OCI-LY1 (cell line): ENCODE data around the gene MRTFA.

Experiments used
- H2AFZ ChIP-seq: fragments of 200-600 bp; sonication (generic), shearing (Covaris generic); 2 replicates; pipeline ENCODE4 v1.6.0; 2014; ENCODE audit warnings: antibody characterized with exemption, mild to moderate bottlenecking, low read length
- H3F3A ChIP-seq: fragments of 200-600 bp; sonication (generic), shearing (Covaris generic); 2 replicates; pipeline ENCODE4 v1.6.0; 2014; ENCODE audit warnings: mild to moderate bottlenecking, antibody characterized with exemption, low read length, moderate library complexity; ENCODE audit not compliant: insufficient read depth
- H3K27ac ChIP-seq: fragments of 200-600 bp; sonication (generic); 2 replicates; pipeline ENCODE4 v1.5.1; 2014; ENCODE audit warnings: low read length, mixed run types, mild to moderate bottlenecking, low read depth; ENCODE audit not compliant: poor library complexity, severe bottlenecking
- H3K27me3 ChIP-seq: fragments of 200-600 bp; sonication (generic); 2 replicates; pipeline ENCODE4 v1.6.0; 2014; ENCODE audit warnings: antibody characterized with exemption, mild to moderate bottlenecking, low read length, moderate library complexity; ENCODE audit not compliant: insufficient read depth
- H3K36me3 ChIP-seq: fragments of 200-600 bp; sonication (generic); 2 replicates; pipeline ENCODE4 v1.6.1; 2014; ENCODE audit warnings: mild to moderate bottlenecking, antibody characterized with exemption, low read length, moderate library complexity, mixed read lengths; ENCODE audit not compliant: insufficient read depth
- H3K4me1 ChIP-seq: fragments of 200-600 bp; sonication (generic); 2 replicates; pipeline ENCODE4 v1.5.1; 2014; ENCODE audit warnings: mild to moderate bottlenecking, low read length, moderate library complexity; ENCODE audit not compliant: insufficient read depth, severe bottlenecking
- H3K4me2 ChIP-seq: fragments of 200-600 bp; sonication (generic), shearing (Covaris generic); 2 replicates; pipeline ENCODE4 v1.6.1; 2014; ENCODE audit warnings: low read length
- H3K4me3 ChIP-seq: fragments of 200-600 bp; sonication (generic); 2 replicates; pipeline ENCODE4 v1.5.1; 2014; ENCODE audit warnings: low read length, low read depth, mild to moderate bottlenecking, mixed read lengths; ENCODE audit not compliant: poor library complexity, severe bottlenecking
- H3K79me2 ChIP-seq: fragments of 200-600 bp; shearing (Covaris generic); 2 replicates; pipeline ENCODE4 v1.6.1; 2016; ENCODE audit warnings: mixed run types, low read length, mixed read lengths; ENCODE audit not compliant: insufficient read depth
- H3K9ac ChIP-seq: fragments of 200-600 bp; sonication (generic), shearing (Covaris generic); 2 replicates; pipeline ENCODE4 v1.6.1; 2014; ENCODE audit warnings: mild to moderate bottlenecking, low read length, mixed read lengths
- H3K9me2 ChIP-seq: fragments of 200-600 bp; sonication (generic), shearing (Covaris generic); 2 replicates; pipeline ENCODE4 v1.6.1; 2014; ENCODE audit warnings: low read depth, mild to moderate bottlenecking, low read length, mixed read lengths
- H3K9me3 ChIP-seq: fragments of 200-600 bp; shearing (Covaris generic); 2 replicates; pipeline ENCODE4 v1.6.1; 2014; ENCODE audit warnings: low read length, mixed read lengths
- H4K20me1 ChIP-seq: fragments of 200-600 bp; sonication (generic), shearing (Covaris generic); 2 replicates; pipeline ENCODE4 v1.6.0; 2016; ENCODE audit warnings: mild to moderate bottlenecking, low read length; ENCODE audit not compliant: insufficient read depth
- CTCF ChIP-seq: fragments of 200-600 bp; sonication (generic), shearing (Covaris generic); IDR thresholded peaks from 2 replicates; pipeline ENCODE4 v1.5.1; 2017; ENCODE audit warnings: mild to moderate bottlenecking, antibody characterized with exemption, low read length, moderate library complexity, mixed read lengths
- EZH2 ChIP-seq: fragments of 200-600 bp; sonication (generic), shearing (Covaris generic); IDR thresholded peaks from 2 replicates; pipeline ENCODE4 v1.8.0; 2017; ENCODE audit warnings: borderline replicate concordance, mixed run types, mild to moderate bottlenecking, antibody characterized with exemption, low read length, moderate library complexity, mixed read lengths

Gene MRTFA

GRCh38 chr22:40529821-40530220 is 106.7 kb downstream of the MRTFA start:
- H3F3A ChIP-seq: no peaks in the 10 kb centered on the region
- no peak overlapping the region for H3K4me3 ChIP-seq
- H3K4me2 ChIP-seq: no peak overlapping the region
- H4K20me1 ChIP-seq: no peaks in the 10 kb centered on the region
- H3K27ac ChIP-seq: peak overlapping the region; percentile 33
- peaks cover 52% of the 10 kb centered on the region for H3K4me1 ChIP-seq
- TF ChIP-seq CTCF (no peak), EZH2 (no peak)
- H2AFZ ChIP-seq: no peak overlapping the region
- H3K9me2 ChIP-seq: no peaks in the 10 kb centered on the region
- H3K9me3 ChIP-seq: no peaks in the 10 kb centered on the region
- peaks cover 34% of the 10 kb centered on the region for H3K79me2 ChIP-seq
- no peaks in the 10 kb centered on the region for H3K36me3 ChIP-seq
- no peaks in the 10 kb centered on the region for H3K27me3 ChIP-seq
- H3K9ac ChIP-seq: no peak overlapping the region

GRCh38 chr22:40526960-40527359 is 109.6 kb downstream of the MRTFA start:
- no peak for TF ChIP-seq EZH2
- TF ChIP-seq CTCF: no peak
- H3K79me2 ChIP-seq: peaks cover 30% of the 10 kb centered on the region

GRCh38 chr22:40525250-40525884 is 111.2 kb downstream of the MRTFA start:
- H4K20me1 ChIP-seq: no peaks in the 10 kb centered on the region
- no peaks in the 10 kb centered on the region for H3K9me3 ChIP-seq
- H3K79me2 ChIP-seq: peaks cover 21% of the 10 kb centered on the region
- H3K4me3 ChIP-seq: no peak overlapping the region
- no peaks in the 10 kb centered on the region for H3F3A ChIP-seq
- no peak overlapping the region for H3K4me2 ChIP-seq
- no peak for TF ChIP-seq EZH2
- peak; percentile 67 for TF ChIP-seq CTCF
- 0 out of 2 replicates have a peak, but pooled peaks cover 6% of the 10 kb centered on the region for H3K36me3 ChIP-seq
- no peak overlapping the region for H2AFZ ChIP-seq
- H3K9ac ChIP-seq: no peak overlapping the region
- H3K4me1 ChIP-seq: peaks cover 7% of the 10 kb centered on the region
- no peaks in the 10 kb centered on the region for H3K9me2 ChIP-seq
- no peaks in the 10 kb centered on the region for H3K27me3 ChIP-seq
- peak overlapping the region; percentile 1 for H3K27ac ChIP-seq

More at GRCh38 chr22:40526960-40527359, 109.6 kb downstream of the MRTFA start:
- Histone ChIP-seq H3K4me3 (no peak overlapping the region), H3K27me3 (no peaks in the 10 kb centered on the region), H3K9me3 (no peaks in the 10 kb centered on the region), H3K4me1 (peaks cover 23% of the 10 kb centered on the region), H2AFZ (no peak overlapping the region), H3K9ac (no peak overlapping the region), H3K27ac (peak overlapping the region; percentile 1), H3K36me3 (0 out of 2 replicates have a peak, but pooled peaks cover 4% of the 10 kb centered on the region), H4K20me1 (no peaks in the 10 kb centered on the region), H3F3A (no peaks in the 10 kb centered on the region), H3K9me2 (no peaks in the 10 kb centered on the region), H3K4me2 (no peak overlapping the region)
